ENCODE data around the gene PLAAT5.
A peak's percentile ranks its signal among the peaks of the same experiment; 100 is the strongest.

The PLAAT5 gene

DNA sequence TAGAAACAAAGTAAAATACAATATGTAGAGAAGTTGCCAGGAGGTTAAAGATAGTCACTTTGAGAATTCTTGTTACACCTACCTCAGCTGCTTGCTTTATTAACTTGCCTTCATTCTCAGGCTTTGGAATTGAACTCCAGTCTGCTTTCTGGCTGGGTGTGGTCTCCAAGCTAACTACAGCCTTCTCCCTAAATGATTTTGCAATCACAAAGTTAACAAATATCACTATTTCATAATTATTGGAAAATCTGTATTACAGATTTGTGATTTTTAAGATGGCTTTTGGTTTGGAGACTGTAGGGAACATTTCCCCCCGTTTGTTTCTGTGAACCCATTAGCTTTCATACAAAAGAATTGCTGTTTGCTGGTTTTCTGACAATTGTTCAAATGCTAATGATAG, 2.2 kb downstream of the PLAAT5 start:
- H3K27ac ChIP-seq = no peak overlapping the region
- TF ChIP-seq CTCF (IDR thresholded peaks at IDR 0.05; ENCODE audit: low read depth, low read length) = no peak
- no peak for DNase-seq
- H3K36me3 ChIP-seq = no peaks in the 10 kb centered on the region
- H3K9me3 ChIP-seq (ENCODE audit: severe bottlenecking) = peaks cover 13% of the 10 kb centered on the region
- peaks cover 51% of the 10 kb centered on the region for H3K27me3 ChIP-seq (ENCODE audit: insufficient read depth, low read depth, severe bottlenecking)
- no peak overlapping the region for H3K4me3 ChIP-seq (ENCODE audit: low read depth, low read length)

GRCh38 chr11:63485777-63486176, 5.2 kb downstream of the PLAAT5 start:
- H3K36me3 ChIP-seq = no peaks in the 10 kb centered on the region
- TF ChIP-seq CTCF (IDR thresholded peaks at IDR 0.05; ENCODE audit: low read depth, low read length) = no peak
- H3K9me3 ChIP-seq (ENCODE audit: severe bottlenecking) = peaks cover 11% of the 10 kb centered on the region
- peaks cover 35% of the 10 kb centered on the region for H3K27me3 ChIP-seq (ENCODE audit: insufficient read depth, low read depth, severe bottlenecking)
- no peak overlapping the region for H3K4me3 ChIP-seq (ENCODE audit: low read depth, low read length)
- DNase-seq = no peak
- no peak overlapping the region for H3K27ac ChIP-seq

DNA sequence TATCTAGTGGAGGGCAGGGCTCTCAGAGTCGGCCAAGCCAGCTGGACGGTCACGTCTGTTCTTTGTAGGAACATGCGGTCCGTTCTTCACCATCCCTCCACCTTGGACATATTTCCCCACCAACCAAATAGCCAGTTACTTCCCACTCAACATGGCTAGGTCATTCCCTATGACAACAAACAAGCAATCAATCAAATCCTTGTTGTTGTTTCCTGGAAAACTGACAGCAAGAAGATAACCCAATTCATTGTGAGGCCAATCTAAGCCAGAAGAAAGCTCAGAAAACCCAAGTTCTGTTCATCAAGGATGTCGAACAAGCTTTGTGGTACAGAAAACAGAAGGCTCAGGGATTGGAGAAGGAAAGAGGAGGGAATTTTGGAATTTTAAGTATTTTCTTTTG, 10.9 kb downstream of the PLAAT5 start:
- H3K27ac ChIP-seq = no peak overlapping the region
- H3K36me3 ChIP-seq = no peaks in the 10 kb centered on the region
- DNase-seq = no peak
- TF ChIP-seq CTCF (IDR thresholded peaks at IDR 0.05; ENCODE audit: low read depth, low read length) = no peak
- H3K27me3 ChIP-seq (ENCODE audit: insufficient read depth, low read depth, severe bottlenecking) = peaks cover 3% of the 10 kb centered on the region
- H3K9me3 ChIP-seq (ENCODE audit: severe bottlenecking) = peaks cover 3% of the 10 kb centered on the region
- no peak overlapping the region for H3K4me3 ChIP-seq (ENCODE audit: low read depth, low read length)

GRCh38 chr11:63478896-63479295, 12.1 kb downstream of the PLAAT5 start:
- TF ChIP-seq CTCF (IDR thresholded peaks at IDR 0.05; ENCODE audit: low read depth, low read length) = peak; percentile 82
- peaks cover 3% of the 10 kb centered on the region for H3K9me3 ChIP-seq (ENCODE audit: severe bottlenecking)

DNA sequence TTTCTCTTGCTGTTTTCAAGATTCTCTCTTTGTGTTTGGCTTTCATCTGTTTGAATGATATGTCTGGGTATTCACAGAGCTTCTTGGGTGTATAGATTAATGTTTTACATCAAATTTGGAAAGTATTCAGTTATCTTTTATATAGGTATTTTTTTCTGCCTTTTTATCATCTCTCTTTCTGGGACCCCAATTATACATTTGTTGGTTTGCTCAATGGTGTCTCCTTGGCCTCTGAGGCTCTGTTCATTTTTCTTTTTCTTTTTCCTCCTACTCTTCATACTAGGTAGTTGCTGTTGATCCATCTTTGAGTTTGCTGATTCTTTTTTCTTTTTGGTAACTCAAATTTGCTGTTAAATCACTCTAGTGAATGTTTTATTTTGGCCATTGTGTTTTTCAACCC, 14.3 kb downstream of the PLAAT5 start:
- H3K27me3 ChIP-seq (ENCODE audit: insufficient read depth, low read depth, severe bottlenecking) = peaks cover 10% of the 10 kb centered on the region
- TF ChIP-seq CTCF (IDR thresholded peaks at IDR 0.05; ENCODE audit: low read depth, low read length) = no peak
- no peak for DNase-seq
- H3K36me3 ChIP-seq = no peaks in the 10 kb centered on the region
- peaks cover 2% of the 10 kb centered on the region for H3K9me3 ChIP-seq (ENCODE audit: severe bottlenecking)
- H3K27ac ChIP-seq = no peak overlapping the region
- H3K4me3 ChIP-seq (ENCODE audit: low read depth, low read length) = no peak overlapping the region

More at GRCh38 chr11:63478896-63479295, 12.1 kb downstream of the PLAAT5 start:
- no peak overlapping the region for H3K27ac ChIP-seq
- H3K36me3 ChIP-seq = no peaks in the 10 kb centered on the region
- no peak overlapping the region for H3K4me3 ChIP-seq (ENCODE audit: low read depth, low read length)
- peak; percentile 54 for DNase-seq
- H3K27me3 ChIP-seq (ENCODE audit: insufficient read depth, low read depth, severe bottlenecking) = peaks cover 8% of the 10 kb centered on the region

GRCh38 chr11:63472372-63472771, 18.6 kb downstream of the PLAAT5 start:
- H3K27me3 ChIP-seq (ENCODE audit: insufficient read depth, low read depth, severe bottlenecking) = peaks cover 22% of the 10 kb centered on the region
- no peak overlapping the region for H3K27ac ChIP-seq
- no peaks in the 10 kb centered on the region for H3K36me3 ChIP-seq
- no peak for TF ChIP-seq CTCF (IDR thresholded peaks at IDR 0.05; ENCODE audit: low read depth, low read length)
- no peak for DNase-seq
- no peaks in the 10 kb centered on the region for H3K9me3 ChIP-seq (ENCODE audit: severe bottlenecking)
- no peak overlapping the region for H3K4me3 ChIP-seq (ENCODE audit: low read depth, low read length)

Measured in WERI-Rb-1 (cell line).